Neutrophil (primary cell): ENCODE measurements around the gene TENT5C.

ENCODE experiments used
- H3K27ac ChIP-seq: fragments of 200-600 bp; sonication (generic); 2 replicates; pipeline ENCODE4 v1.5.1; 2016; ENCODE audit warnings: mild to moderate bottlenecking, moderate library complexity
- H3K27me3 ChIP-seq: fragments of 200-600 bp; sonication (generic); 2 replicates; pipeline ENCODE4 v1.6.0; 2016; ENCODE audit warnings: mild to moderate bottlenecking
- H3K36me3 ChIP-seq: fragments of 200-600 bp; sonication (generic); 2 replicates; pipeline ENCODE4 v1.5.1; 2017
- H3K4me1 ChIP-seq, 2 experiments: fragments of 200-600 bp in 1 of 2; sonication (generic) in 1 of 2; 1 replicate in 1 of 2; 2 replicates in 1 of 2; pipeline versions ENCODE4 v1.5.1 to v1.6.1; 2013 to 2016; ENCODE audit warnings: low read depth in 1 of 2, low read length in 1 of 2, mild to moderate bottlenecking in 1 of 2, moderate library complexity in 1 of 2; ENCODE audit not compliant: control insufficient read depth in 1 of 2, insufficient read depth in 1 of 2
- H3K4me3 ChIP-seq, 2 experiments: fragments of 200-600 bp in 1 of 2; sonication (generic) in 1 of 2; 1 replicate in 1 of 2; 2 replicates in 1 of 2; pipeline ENCODE4 v1.5.1; 2013 to 2016; ENCODE audit warnings: low read depth in 1 of 2, low read length in 1 of 2, mild to moderate bottlenecking in 1 of 2, moderate library complexity in 1 of 2
- H3K9me3 ChIP-seq: fragments of 200-600 bp; sonication (generic); 2 replicates; pipeline ENCODE4 v1.5.1; 2016
- TF ChIP-seq, protein P1 (sequence below): fragments of 200-600 bp; sonication (generic); IDR thresholded peaks from 2 replicates; pipeline ENCODE4 v1.5.1; 2016; ENCODE audit warnings: antibody characterized with exemption

Gene TENT5C

DNA sequence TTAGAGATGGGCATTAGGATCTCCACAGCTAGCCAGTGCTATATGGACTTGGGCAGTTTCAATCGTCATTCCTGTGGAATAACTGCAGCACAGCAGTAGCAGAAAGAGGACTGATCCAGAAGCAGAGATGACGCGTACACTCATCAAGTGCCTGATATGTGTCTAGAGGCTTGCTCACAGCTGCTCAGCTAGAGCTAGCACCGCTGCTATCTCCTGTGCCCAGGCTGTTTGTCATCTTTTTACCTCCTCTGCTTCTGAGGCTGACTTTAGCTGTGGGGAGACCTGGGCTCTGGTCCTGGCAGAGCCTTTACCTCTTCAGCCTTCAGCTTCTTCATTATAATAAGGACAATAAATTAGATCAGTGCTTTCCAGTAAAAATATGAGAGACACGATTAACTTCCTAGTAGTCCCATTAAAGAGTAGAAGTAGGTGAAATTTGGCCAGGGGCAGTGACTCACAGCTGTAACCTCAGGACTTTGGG lies 5.3 kb downstream of the TENT5C start:
- TF ChIP-seq, protein P1, sequence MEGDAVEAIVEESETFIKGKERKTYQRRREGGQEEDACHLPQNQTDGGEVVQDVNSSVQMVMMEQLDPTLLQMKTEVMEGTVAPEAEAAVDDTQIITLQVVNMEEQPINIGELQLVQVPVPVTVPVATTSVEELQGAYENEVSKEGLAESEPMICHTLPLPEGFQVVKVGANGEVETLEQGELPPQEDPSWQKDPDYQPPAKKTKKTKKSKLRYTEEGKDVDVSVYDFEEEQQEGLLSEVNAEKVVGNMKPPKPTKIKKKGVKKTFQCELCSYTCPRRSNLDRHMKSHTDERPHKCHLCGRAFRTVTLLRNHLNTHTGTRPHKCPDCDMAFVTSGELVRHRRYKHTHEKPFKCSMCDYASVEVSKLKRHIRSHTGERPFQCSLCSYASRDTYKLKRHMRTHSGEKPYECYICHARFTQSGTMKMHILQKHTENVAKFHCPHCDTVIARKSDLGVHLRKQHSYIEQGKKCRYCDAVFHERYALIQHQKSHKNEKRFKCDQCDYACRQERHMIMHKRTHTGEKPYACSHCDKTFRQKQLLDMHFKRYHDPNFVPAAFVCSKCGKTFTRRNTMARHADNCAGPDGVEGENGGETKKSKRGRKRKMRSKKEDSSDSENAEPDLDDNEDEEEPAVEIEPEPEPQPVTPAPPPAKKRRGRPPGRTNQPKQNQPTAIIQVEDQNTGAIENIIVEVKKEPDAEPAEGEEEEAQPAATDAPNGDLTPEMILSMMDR = no peak
- Histone ChIP-seq H3K4me1 (peaks cover 53 to 55% of the 10 kb centered on the region in 2 experiments), H3K9me3 (no peaks in the 10 kb centered on the region), H3K36me3 (no peaks in the 10 kb centered on the region), H3K27ac (no peak overlapping the region), H3K4me3 (no peak overlapping the region), H3K27me3 (no peaks in the 10 kb centered on the region)

- Histone ChIP-seq H3K27me3 (no peaks in the 10 kb centered on the region), H3K4me3 (no peak overlapping the region), H3K27ac (peak overlapping the region; percentile 66), H3K36me3 (no peaks in the 10 kb centered on the region), H3K9me3 (no peaks in the 10 kb centered on the region), H3K4me1 (peaks cover 49 to 50% of the 10 kb centered on the region in 2 experiments)
- TF ChIP-seq, protein P1 = no peak
These were observed 6.1 kb downstream of the TENT5C start for GRCh38 chr1:117611894-117612483.

- H3K4me1 ChIP-seq = peaks cover 42 to 43% of the 10 kb centered on the region in 2 experiments
- TF ChIP-seq, protein P1 = no peak
- H3K36me3 ChIP-seq = no peaks in the 10 kb centered on the region
- H3K4me3 ChIP-seq = peak overlapping the region in 1 of 2 experiments; percentile 16
- H3K9me3 ChIP-seq = no peaks in the 10 kb centered on the region
- no peaks in the 10 kb centered on the region for H3K27me3 ChIP-seq
- H3K27ac ChIP-seq = peak overlapping the region; percentile 66
These were observed 6.8 kb downstream of the TENT5C start for GRCh38 chr1:117612517-117613248.

DNA sequence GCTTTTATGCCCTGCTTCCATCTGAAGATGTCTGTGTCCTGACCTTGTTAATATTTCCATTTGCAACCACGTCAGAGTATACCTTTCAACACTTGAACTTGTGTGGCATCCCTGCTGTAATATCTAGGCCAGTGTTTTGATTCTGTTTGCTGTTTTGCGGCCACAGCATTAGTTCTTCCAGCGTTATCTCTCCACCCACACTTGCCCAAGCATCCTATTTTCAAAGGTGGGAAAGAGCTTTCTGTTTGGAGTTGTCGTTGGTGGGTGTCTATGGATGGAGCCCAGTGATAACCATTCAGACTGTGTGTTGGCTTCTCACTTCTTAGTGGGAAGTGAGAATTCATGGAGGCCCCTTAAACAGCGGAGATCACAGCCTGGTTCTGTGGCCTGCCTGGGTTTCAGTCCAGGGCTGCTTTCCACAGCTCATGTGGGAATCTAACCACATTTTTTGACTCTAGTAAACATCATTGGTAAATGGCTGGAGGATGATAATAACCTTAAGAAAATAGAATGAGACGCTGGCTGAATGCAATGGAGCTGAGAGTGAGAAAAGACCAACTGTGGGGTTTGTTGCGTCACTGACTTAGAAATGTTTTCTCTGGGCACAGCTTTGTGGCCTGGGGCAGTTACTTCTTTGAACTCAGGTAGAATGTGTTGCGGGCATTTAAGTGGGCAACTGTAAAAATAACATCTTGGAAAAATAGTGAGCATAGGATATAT lies 7.6 kb downstream of the TENT5C start:
- TF ChIP-seq, protein P1 = no peak
- no peaks in the 10 kb centered on the region for H3K36me3 ChIP-seq
- H3K27me3 ChIP-seq = no peaks in the 10 kb centered on the region
- H3K9me3 ChIP-seq = no peaks in the 10 kb centered on the region
- no peak overlapping the region for H3K4me3 ChIP-seq
- H3K27ac ChIP-seq = peak overlapping the region; percentile 66
- peaks cover 36 to 37% of the 10 kb centered on the region in 2 experiments for H3K4me1 ChIP-seq

DNA sequence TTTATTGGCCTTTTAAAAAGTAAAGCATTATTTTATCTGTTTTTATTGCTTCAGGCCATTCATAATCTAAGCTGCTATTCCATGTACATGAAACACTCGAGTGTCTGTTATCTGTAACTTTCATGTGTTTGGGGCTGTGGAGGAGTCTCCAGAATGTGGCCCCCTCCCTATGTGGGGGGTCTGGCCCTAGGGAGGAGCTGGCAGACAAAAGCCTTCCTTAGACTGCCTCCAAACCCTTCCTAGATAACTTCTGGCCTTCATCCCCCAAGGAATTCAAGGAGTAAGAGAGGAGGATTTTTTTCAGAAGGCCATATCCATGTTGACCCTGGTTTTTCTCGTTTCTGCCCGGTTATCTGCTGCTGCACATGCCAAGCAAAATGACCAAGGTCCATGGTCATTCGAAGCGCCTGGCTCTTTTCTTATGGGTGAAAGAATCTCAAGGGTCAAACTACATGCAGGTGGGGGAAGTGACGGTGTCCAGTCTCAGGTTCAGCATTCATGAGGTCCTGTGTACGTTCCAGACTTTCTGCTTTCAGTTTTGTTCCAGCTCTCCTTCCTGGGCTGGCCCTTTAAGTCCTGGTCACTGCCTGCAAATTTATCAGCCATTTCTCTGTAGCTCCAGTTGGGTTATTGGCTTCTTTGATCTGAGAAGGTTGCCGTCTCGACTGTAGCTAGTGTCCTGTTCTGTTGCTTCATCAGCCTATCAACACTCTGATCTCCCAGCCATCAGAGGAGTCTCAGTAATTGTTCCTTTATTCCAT lies 8.3 kb downstream of the TENT5C start:
- Histone ChIP-seq H3K27me3 (no peaks in the 10 kb centered on the region), H3K36me3 (no peaks in the 10 kb centered on the region), H3K9me3 (no peaks in the 10 kb centered on the region), H3K4me3 (no peak overlapping the region), H3K27ac (peak overlapping the region; percentile 66), H3K4me1 (peaks cover 36 to 37% of the 10 kb centered on the region in 2 experiments)
- TF ChIP-seq, protein P1 = no peak
